ENCODE data around the gene ACSL5.

GRCh38 chr10:112362833-112363232 is 11.1 kb upstream of the ACSL5 start:
- TF ChIP-seq, protein P1, sequence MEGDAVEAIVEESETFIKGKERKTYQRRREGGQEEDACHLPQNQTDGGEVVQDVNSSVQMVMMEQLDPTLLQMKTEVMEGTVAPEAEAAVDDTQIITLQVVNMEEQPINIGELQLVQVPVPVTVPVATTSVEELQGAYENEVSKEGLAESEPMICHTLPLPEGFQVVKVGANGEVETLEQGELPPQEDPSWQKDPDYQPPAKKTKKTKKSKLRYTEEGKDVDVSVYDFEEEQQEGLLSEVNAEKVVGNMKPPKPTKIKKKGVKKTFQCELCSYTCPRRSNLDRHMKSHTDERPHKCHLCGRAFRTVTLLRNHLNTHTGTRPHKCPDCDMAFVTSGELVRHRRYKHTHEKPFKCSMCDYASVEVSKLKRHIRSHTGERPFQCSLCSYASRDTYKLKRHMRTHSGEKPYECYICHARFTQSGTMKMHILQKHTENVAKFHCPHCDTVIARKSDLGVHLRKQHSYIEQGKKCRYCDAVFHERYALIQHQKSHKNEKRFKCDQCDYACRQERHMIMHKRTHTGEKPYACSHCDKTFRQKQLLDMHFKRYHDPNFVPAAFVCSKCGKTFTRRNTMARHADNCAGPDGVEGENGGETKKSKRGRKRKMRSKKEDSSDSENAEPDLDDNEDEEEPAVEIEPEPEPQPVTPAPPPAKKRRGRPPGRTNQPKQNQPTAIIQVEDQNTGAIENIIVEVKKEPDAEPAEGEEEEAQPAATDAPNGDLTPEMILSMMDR (conservative IDR thresholded peaks at IDR 0.05) = no peak
- TF ChIP-seq ZFX (IDR thresholded peaks at IDR 0.05) = no peak
